SK-N-SH (cell line): Measurements from ENCODE around the gene ALDH9A1. TPM values are rescaled to one million over a fixed set of nuclear protein-coding genes. Genes with fewer than 3 reads are reported as not detected.

ENCODE experiments used
- CTCF ChIA-PET: fragments of 300-600, 350-600 bp; formaldehyde crosslinking; extraction: SDS; loops from one replicate; lab custom pipeline; 2021; lab: Yijun Ruan, JAX
- POLR2A ChIA-PET: fragments of 350-600 bp; sonication (Branson Sonifier 250); formaldehyde crosslinking; extraction: SDS; loops from one replicate; lab custom pipeline; 2020; ENCODE audit warnings: antibody characterized with exemption, inconsistent platforms; lab: Yijun Ruan, JAX
- DNase-seq: peaks from one replicate; pipeline ENCODE4 v3.0.0; 2012
- H2AFZ ChIP-seq: fragments of 200-600 bp; sonication (generic); 2 replicates; pipeline ENCODE4 v1.8.1; 2016; ENCODE audit warnings: antibody characterized with exemption, mild to moderate bottlenecking, low read depth
- H3F3A ChIP-seq: fragments of 200-600 bp; sonication (generic); replicated peaks from 2 replicates; pipeline ENCODE3; 2016; ENCODE audit warnings: antibody characterized with exemption, mild to moderate bottlenecking; ENCODE audit not compliant: insufficient read depth
- H3K27ac ChIP-seq, 2 experiments: fragments of 200-500 bp in 1 of 2; fragments of 200-600 bp in 1 of 2; sonication (Bioruptor generic) in 1 of 2; sonication (generic), shearing (Covaris generic) in 1 of 2; 2 replicates each; pipeline versions ENCODE4 v1.5.1 to v1.6.1; 2014 to 2016; ENCODE audit warnings: low read depth in 2 of 2, inconsistent platforms in 1 of 2, low read length in 1 of 2, mild to moderate bottlenecking in 1 of 2, mixed read lengths in 1 of 2
- H3K27me3 ChIP-seq: fragments of 200-600 bp; sonication (generic), shearing (Covaris generic); 2 replicates; pipeline ENCODE4 v1.6.1; 2016; ENCODE audit warnings: mixed run types; ENCODE audit not compliant: insufficient read depth
- H3K36me3 ChIP-seq, 2 experiments: fragments of 200-500 bp in 1 of 2; fragments of 200-600 bp in 1 of 2; sonication (Bioruptor generic) in 1 of 2; sonication (generic) in 1 of 2; replicated peaks in 1 of 2; 2 replicates each; pipeline versions ENCODE3 to v1.5.1; 2014 to 2016; ENCODE audit warnings: low read length in 1 of 2, mild to moderate bottlenecking in 1 of 2; ENCODE audit not compliant: insufficient read depth in 2 of 2, control insufficient read depth in 1 of 2
- H3K4me1 ChIP-seq, 2 experiments: fragments of 200-500 bp in 1 of 2; fragments of 200-600 bp in 1 of 2; sonication (Bioruptor generic) in 1 of 2; sonication (generic), shearing (Covaris generic) in 1 of 2; 2 replicates each; pipeline versions ENCODE4 v1.5.1 to v1.6.1; 2014 to 2016; ENCODE audit warnings: low read depth in 1 of 2, low read length in 1 of 2, mixed run types in 1 of 2; ENCODE audit not compliant: insufficient read depth in 2 of 2, control insufficient read depth in 1 of 2
- H3K4me2 ChIP-seq: fragments of 200-600 bp; sonication (generic), shearing (Covaris generic); 2 replicates; pipeline ENCODE4 v1.6.1; 2017; ENCODE audit warnings: mixed run types
- H3K4me3 ChIP-seq, 2 experiments: fragments of 200-500 bp in 1 of 2; fragments of 200-600 bp in 1 of 2; sonication (Bioruptor generic) in 1 of 2; sonication (generic), shearing (Covaris generic) in 1 of 2; 2 replicates each; pipeline versions ENCODE4 v1.5.1 to v1.8.1; 2014 to 2016; ENCODE audit warnings: low read depth in 2 of 2, inconsistent platforms in 1 of 2, low read length in 1 of 2, mild to moderate bottlenecking in 1 of 2, mixed read lengths in 1 of 2, moderate library complexity in 1 of 2
- H3K79me2 ChIP-seq: fragments of 200-600 bp; sonication (generic); 2 replicates; pipeline ENCODE4 v1.8.1; 2017; ENCODE audit warnings: mild to moderate bottlenecking; ENCODE audit not compliant: insufficient read depth
- H3K9ac ChIP-seq: fragments of 200-600 bp; sonication (generic); 2 replicates; pipeline ENCODE4 v1.6.1; 2017; ENCODE audit warnings: mixed run types
- H3K9me2 ChIP-seq: fragments of 200-600 bp; sonication (generic); 2 replicates; pipeline ENCODE4 v1.6.1; 2017; ENCODE audit warnings: mixed run types
- H3K9me3 ChIP-seq: fragments of 200-600 bp; sonication (generic); 2 replicates; pipeline ENCODE4 v1.6.1; 2017; ENCODE audit warnings: mixed run types, mild to moderate bottlenecking, moderate library complexity
- H4K20me1 ChIP-seq: fragments of 200-600 bp; sonication (generic); 2 replicates; pipeline ENCODE4 v1.6.1; 2017; ENCODE audit warnings: mild to moderate bottlenecking, mixed run types; ENCODE audit not compliant: insufficient read depth
- CHD2 ChIP-seq: fragments of 150-350 bp; IDR thresholded peaks from 2 replicates; pipeline ENCODE4 v1.6.1; 2018; ENCODE audit warnings: low read length; ENCODE audit not compliant: partially characterized antibody
- ELF1 ChIP-seq: IDR thresholded peaks from 2 replicates; pipeline ENCODE4 v1.4.0; 2012
- GATA2 ChIP-seq: sonication (generic); formaldehyde crosslinking; IDR thresholded peaks from 2 replicates; pipeline ENCODE4 v1.5.0; 2020; ENCODE audit warnings: mild to moderate bottlenecking, missing genetic modification reagents
- IRF3 ChIP-seq: fragments of 150-350 bp; IDR thresholded peaks from 2 replicates; pipeline ENCODE4 v1.6.1; 2016; ENCODE audit warnings: mild to moderate bottlenecking, low read depth, low read length
- MXI1 ChIP-seq: IDR thresholded peaks from 2 replicates; pipeline ENCODE4 v1.6.1; 2012; ENCODE audit warnings: mild to moderate bottlenecking, low read depth, low read length, improper control_type of control experiment
- PBX3 ChIP-seq: IDR thresholded peaks from 2 replicates; pipeline ENCODE4; 2012
- REST ChIP-seq: IDR thresholded peaks from 2 replicates; pipeline ENCODE4 v1.6.1; 2012; ENCODE audit warnings: mild to moderate bottlenecking, low read depth, low read length, moderate library complexity
- RFX5 ChIP-seq: IDR thresholded peaks from 2 replicates; pipeline ENCODE4 v1.6.1; 2012; ENCODE audit warnings: mild to moderate bottlenecking, improper control_type of control experiment, low read length
- TAF1 ChIP-seq: IDR thresholded peaks from 2 replicates; pipeline ENCODE4 v1.6.1; 2012; ENCODE audit warnings: low read depth, mild to moderate bottlenecking, low read length, moderate library complexity, borderline replicate concordance
- TCF12 ChIP-seq: IDR thresholded peaks from 2 replicates; pipeline ENCODE4 v1.4.0; 2012
- TEAD4 ChIP-seq: IDR thresholded peaks from 2 replicates; pipeline ENCODE4 v1.4.0; 2012; ENCODE audit warnings: mild to moderate bottlenecking, borderline replicate concordance; ENCODE audit not compliant: insufficient read depth
- USF2 ChIP-seq: fragments of 150-350 bp; IDR thresholded peaks from 2 replicates; pipeline ENCODE4 v1.6.1; 2017; ENCODE audit warnings: antibody characterized with exemption, low read length, low read depth, borderline replicate concordance
- YY1 ChIP-seq: IDR thresholded peaks from 2 replicates; pipeline ENCODE4 v1.4.0; 2012; ENCODE audit warnings: low read depth, mild to moderate bottlenecking
- WGBS: methylation state at CpG from one replicate; pipeline ENCODE4 v1.1.6; 2017; ENCODE audit warnings: low lambda C conversion rate; 5-methylcytosine and 5-hydroxymethylcytosine counted together
- polyA plus RNA-seq, 3 experiments: library from polyadenylated mRNA; depleted of rRNA; stranded (reverse); fragments of >200 nt; gene quantifications; 2 replicates each; pipeline ENCODE4 v1.2.3, GENCODE V29; 2012

Gene ALDH9A1
- polyA plus RNA-seq, 1 of the 3 experiments (the other 2 are of a cell fraction), result 31.3 TPM

- no peak overlapping the region for H3K4me2 ChIP-seq
- H3K4me3 ChIP-seq, result no peak overlapping the region
- H3K4me1 ChIP-seq, result no peaks in the 10 kb centered on the region
- CTCF ChIA-PET, result no interaction called here
- H3K36me3 ChIP-seq, result no peaks in the 10 kb centered on the region
- no peaks in the 10 kb centered on the region for H3K9me3 ChIP-seq
- WGBS, result 78% methylated on average over 8 of the region's 8 CpGs
- TF ChIP-seq USF2, result no peak
- TF ChIP-seq YY1, result no peak
- TF ChIP-seq, all 33 proteins: peak for 0
- Histone ChIP-seq H3K9me2 (no peaks in the 10 kb centered on the region; the same call in 1 of the 2 replicates), H3K27ac (no peak overlapping the region), H3K27me3 (no peaks in the 10 kb centered on the region; the same call in 1 of the 2 replicates), H4K20me1 (no peaks in the 10 kb centered on the region), H3K79me2 (no peaks in the 10 kb centered on the region), H2AFZ (no peak overlapping the region), H3K9ac (no peak overlapping the region), H3F3A (no peaks in the 10 kb centered on the region)
- DNase-seq, result no peak
- POLR2A ChIA-PET, result no interaction called here
These were observed 81.3 kb downstream of the ALDH9A1 start for GRCh38 chr1:165616987-165617546.

- H2AFZ ChIP-seq, result no peak overlapping the region
- no peaks in the 10 kb centered on the region for H4K20me1 ChIP-seq
- H3K79me2 ChIP-seq, result no peaks in the 10 kb centered on the region
- ChIA-PET POLR2A (no interaction called here), CTCF (interaction anchor here (0.7 kb wide), 1 partner anchor 15 kb away, joined by 3 read pairs; no protein-coding TSS in a partner anchor)
- 54% methylated on average over 1 of the region's 1 CpG for WGBS
- H3K4me1 ChIP-seq, result no peaks in the 10 kb centered on the region
- no peak for TF ChIP-seq TAF1
- TF ChIP-seq GATA2 (CRISPR knock-in tag), result no peak
- no peak for TF ChIP-seq PBX3
- TF ChIP-seq RFX5, result no peak
- no peak for TF ChIP-seq TCF12
- no peak for TF ChIP-seq REST
- no peak for TF ChIP-seq ELF1
- no peak for TF ChIP-seq CHD2
- no peak for TF ChIP-seq TEAD4
- no peak for TF ChIP-seq MXI1
- TF ChIP-seq IRF3, result no peak
- no peak overlapping the region for H3K4me3 ChIP-seq
- no peaks in the 10 kb centered on the region; the same call in 1 of the 2 replicates for H3K27me3 ChIP-seq
- no peaks in the 10 kb centered on the region for H3K36me3 ChIP-seq
- H3K9me3 ChIP-seq, result no peaks in the 10 kb centered on the region
- no peak overlapping the region for H3K4me2 ChIP-seq
- no peaks in the 10 kb centered on the region; the same call in 1 of the 2 replicates for H3K9me2 ChIP-seq
- no peaks in the 10 kb centered on the region for H3F3A ChIP-seq
- H3K9ac ChIP-seq, result no peak overlapping the region
- H3K27ac ChIP-seq, result no peak overlapping the region
- DNase-seq, result no peak
These were observed 82.2 kb downstream of the ALDH9A1 start for GRCh38 chr1:165616054-165616612.
